H9 (cell line): ENCODE measurements around the gene ARHGAP5. TPM values are rescaled to one million over a fixed set of nuclear protein-coding genes. Genes with fewer than 3 reads are reported as not detected.

ENCODE experiments used
- DNase-seq: peaks from one replicate; pipeline ENCODE4 v3.0.0-alpha.2; 2017
- H2AFZ ChIP-seq: one replicate; pipeline ENCODE4 v1.6.1; 2013; ENCODE audit warnings: mild to moderate bottlenecking, low read length, control low read depth, moderate library complexity
- H2AK5ac ChIP-seq: 2 replicates; pipeline ENCODE4 v1.6.1; 2013; ENCODE audit warnings: low read length, control low read depth, mixed read lengths; ENCODE audit not compliant: insufficient read length
- H2BK120ac ChIP-seq: one replicate; pipeline ENCODE4 v1.6.1; 2013; ENCODE audit warnings: low read depth, mild to moderate bottlenecking, low read length, control low read depth, inconsistent platforms; ENCODE audit not compliant: poor library complexity, severe bottlenecking
- H2BK12ac ChIP-seq: 2 replicates; pipeline ENCODE4 v1.6.1; 2013; ENCODE audit warnings: low read length, control low read depth, mixed read lengths, low read depth; ENCODE audit not compliant: insufficient read length
- H2BK15ac ChIP-seq: 2 replicates; pipeline ENCODE4 v1.6.1; 2013; ENCODE audit warnings: low read depth, low read length, control low read depth
- H2BK20ac ChIP-seq: one replicate; pipeline ENCODE4 v1.6.1; 2013; ENCODE audit warnings: low read depth, mild to moderate bottlenecking, low read length, control low read depth, inconsistent platforms; ENCODE audit not compliant: poor library complexity, severe bottlenecking
- H2BK5ac ChIP-seq: 2 replicates; pipeline ENCODE4 v1.6.1; 2013; ENCODE audit warnings: low read length, control low read depth, mixed read lengths; ENCODE audit not compliant: insufficient read length
- H3K14ac ChIP-seq: 2 replicates; pipeline ENCODE4 v1.6.1; 2013; ENCODE audit warnings: low read length, control low read depth; ENCODE audit not compliant: insufficient read depth
- H3K18ac ChIP-seq: 2 replicates; pipeline ENCODE4 v1.6.1; 2013; ENCODE audit warnings: low read depth, mild to moderate bottlenecking, mixed read lengths, low read length, control low read depth; ENCODE audit not compliant: insufficient read length
- H3K23ac ChIP-seq: 2 replicates; pipeline ENCODE4 v1.6.1; 2013; ENCODE audit warnings: low read length, control low read depth, mixed read lengths, low read depth; ENCODE audit not compliant: insufficient read length
- H3K23me2 ChIP-seq: 2 replicates; pipeline ENCODE4 v1.6.1; 2013; ENCODE audit warnings: low read depth, mild to moderate bottlenecking, mixed read lengths, low read length, control low read depth; ENCODE audit not compliant: insufficient read length, poor library complexity, severe bottlenecking
- H3K27ac ChIP-seq: 2 replicates; pipeline ENCODE4 v1.5.1; 2013; ENCODE audit warnings: low read length, control low read depth, mixed read lengths, low read depth; ENCODE audit not compliant: insufficient read length
- H3K27me3 ChIP-seq: 2 replicates; pipeline ENCODE4 v1.6.1; 2013; ENCODE audit warnings: low read length, control low read depth, inconsistent platforms; ENCODE audit not compliant: insufficient read depth
- H3K4ac ChIP-seq: 2 replicates; pipeline ENCODE4 v1.6.1; 2013; ENCODE audit warnings: low read depth, mild to moderate bottlenecking, control low read depth, inconsistent platforms, low read length, moderate library complexity
- H3K4me1 ChIP-seq: 2 replicates; pipeline ENCODE4 v1.6.1; 2013; ENCODE audit warnings: low read length, control low read depth, inconsistent platforms; ENCODE audit not compliant: insufficient read depth
- H3K4me2 ChIP-seq: 2 replicates; pipeline ENCODE4 v1.6.1; 2013; ENCODE audit warnings: low read length, control low read depth, mixed read lengths; ENCODE audit not compliant: insufficient read length, insufficient read depth
- H3K56ac ChIP-seq: 2 replicates; pipeline ENCODE4 v1.6.1; 2013; ENCODE audit warnings: low read depth, mild to moderate bottlenecking, mixed read lengths, low read length, control low read depth; ENCODE audit not compliant: insufficient read length
- H3K79me1 ChIP-seq: 2 replicates; pipeline ENCODE4 v1.6.1; 2013; ENCODE audit warnings: low read depth, mild to moderate bottlenecking, moderate library complexity, low read length, control low read depth, inconsistent platforms; ENCODE audit not compliant: insufficient read depth, poor library complexity, severe bottlenecking
- H3K79me2 ChIP-seq: 2 replicates; pipeline ENCODE4 v1.6.1; 2013; ENCODE audit warnings: low read length, control low read depth, inconsistent platforms; ENCODE audit not compliant: insufficient read depth
- H3K9ac ChIP-seq: 2 replicates; pipeline ENCODE4 v1.6.1; 2013; ENCODE audit warnings: low read length, control low read depth, mixed read lengths; ENCODE audit not compliant: insufficient read length; ENCODE audit errors: extremely low read depth
- H3K9me3 ChIP-seq: one replicate; pipeline ENCODE4 v1.6.1; 2013; ENCODE audit warnings: low read depth, low read length, inconsistent platforms; ENCODE audit not compliant: control insufficient read depth
- H3T11ph ChIP-seq: one replicate; pipeline ENCODE4 v1.6.1; 2013; ENCODE audit warnings: mild to moderate bottlenecking, low read length, control low read depth, inconsistent platforms
- H4K20me1 ChIP-seq: one replicate; pipeline ENCODE4 v1.6.1; 2013; ENCODE audit not compliant: control insufficient read depth, insufficient read length, insufficient read depth
- H4K5ac ChIP-seq: 2 replicates; pipeline ENCODE4 v1.6.1; 2013; ENCODE audit warnings: low read depth, mild to moderate bottlenecking, mixed read lengths, low read length, control low read depth; ENCODE audit not compliant: insufficient read length
- H4K8ac ChIP-seq: replicated peaks from 2 replicates; pipeline ENCODE4 v1.6.1; 2013; ENCODE audit warnings: low read length, control low read depth, mixed read lengths, low read depth; ENCODE audit not compliant: insufficient read length
- H4K91ac ChIP-seq: 2 replicates; pipeline ENCODE4 v1.6.1; 2013; ENCODE audit warnings: low read depth, mild to moderate bottlenecking, moderate library complexity, mixed read lengths, low read length, control low read depth; ENCODE audit not compliant: insufficient read length
- H3K27ac Mint-ChIP-seq, 3 experiments: 2 replicates in 2 of 3; 3 replicates in 1 of 3; pipeline ENCODE4 v1.8.0; 2020 to 2021; ENCODE audit warnings: mixed read lengths in 3 of 3, mild to moderate bottlenecking in 1 of 3, moderate library complexity in 1 of 3
- H3K27me3 Mint-ChIP-seq: 2 replicates; pipeline ENCODE4 v1.8.0; 2021; ENCODE audit warnings: low read depth, mild to moderate bottlenecking, moderate library complexity, mixed read lengths
- H3K36me3 Mint-ChIP-seq, 3 experiments: 2 replicates in 2 of 3; 3 replicates in 1 of 3; pipeline ENCODE4 v1.8.0; 2020 to 2021; ENCODE audit warnings: low read depth in 3 of 3, mixed read lengths in 3 of 3; ENCODE audit not compliant: insufficient read depth in 1 of 3
- H3K4me1 Mint-ChIP-seq, 2 experiments: 2 replicates each; pipeline ENCODE4 v1.8.0; 2020; ENCODE audit warnings: mixed read lengths in 2 of 2
- H3K4me3 Mint-ChIP-seq, 2 experiments: 2 replicates in 1 of 2; 3 replicates in 1 of 2; pipeline ENCODE4 v1.8.0; 2020 to 2021; ENCODE audit warnings: mild to moderate bottlenecking in 2 of 2, mixed read lengths in 2 of 2, moderate library complexity in 1 of 2
- H3K9me3 Mint-ChIP-seq, 2 experiments: 2 replicates in 1 of 2; 3 replicates in 1 of 2; pipeline ENCODE4 v1.8.0; 2020; ENCODE audit warnings: mild to moderate bottlenecking in 2 of 2, mixed read lengths in 2 of 2, moderate library complexity in 1 of 2
- CTCF ChIP-seq: fragments of 200-600 bp; sonication (generic); conservative IDR thresholded peaks from 3 replicates; pipeline ENCODE4 v1.8.0; 2021; ENCODE audit warnings: antibody characterized with exemption, mild to moderate bottlenecking
- WGBS: extraction: QIAGEN DNeasy Blood & Tissue Kit; methylation state at CpG from one replicate; pipeline ENCODE4 v1.1.7; 2013; ENCODE audit warnings: missing lambda C conversion rate, low lambda C conversion rate, mixed read lengths; ENCODE audit not compliant: insufficient read length; ENCODE audit errors: extremely low coverage; 5-methylcytosine and 5-hydroxymethylcytosine counted together
- total RNA-seq: library from RNA; stranded (reverse); gene quantifications from 2 replicates; pipeline ENCODE4 v1.2.1, GENCODE V29; 2021

Gene ARHGAP5
- total RNA-seq, 1 experiment from 2014 or later: 73.8 TPM

- Histone ChIP-seq H2BK15ac (no peak overlapping the region), H2AK5ac (no peak overlapping the region), H3K4me1 (no peaks in the 10 kb centered on the region), H2BK120ac (no peak overlapping the region), H3K79me2 (no peaks in the 10 kb centered on the region), H4K8ac (no peak overlapping the region), H3K9ac (no peak overlapping the region), H3K9me3 (no peaks in the 10 kb centered on the region), H3K27ac (no peak overlapping the region), H2AFZ (no peak overlapping the region), H3K56ac (no peak overlapping the region), H2BK20ac (no peak overlapping the region), H3K27me3 (no peaks in the 10 kb centered on the region), H4K5ac (no peak overlapping the region), H2BK12ac (no peak overlapping the region), H3K79me1 (no peaks in the 10 kb centered on the region), H3K4me2 (no peak overlapping the region), H3K23ac (no peak overlapping the region), H3K14ac (no peak overlapping the region), H3K4ac (no peak overlapping the region), H2BK5ac (no peak overlapping the region), H4K91ac (no peak overlapping the region), H3K18ac (no peak overlapping the region), H4K20me1 (no peaks in the 10 kb centered on the region), H3K23me2 (no peaks in the 10 kb centered on the region), H3T11ph (no peak overlapping the region)
- Mint-ChIP-seq H3K27me3 (no peaks in the 10 kb centered on the region), H3K4me1 (peaks cover 0 to 6% of the 10 kb centered on the region in 2 experiments; a peak in 3 of 4 replicates), H3K9me3 (peaks cover 0 to 9% of the 10 kb centered on the region in 2 experiments; a peak in 2 of 5 replicates), H3K36me3 (no peaks in the 10 kb centered on the region), H3K4me3 (no peak overlapping the region), H3K27ac (no peak overlapping the region)
- WGBS: no CpG with 5 or more reads among the region's 1 CpG
- no peak for DNase-seq
- no peak for TF ChIP-seq CTCF
These were observed 89.8 kb downstream of the ARHGAP5 start for GRCh38 chr14:32166924-32167323.
